GM12878 (cell line): ENCODE data around the gene SEMA4D. TPM values are rescaled to one million over a fixed set of nuclear protein-coding genes. Genes with fewer than 3 reads are reported as not detected.

Source experiments
- ATAC-seq: fragments of 200-7000 bp; cut with Tn5 transposase; 3 replicates; pipeline ENCODE4 v1.9.1; 2020; ENCODE audit warnings: mild to moderate bottlenecking, moderate library complexity
- BruUV-seq: library from RNA; stranded (reverse); fragments of 400-500 nt; replicated peaks from 2 replicates; lab custom pipeline; 2021; lab: Mats Ljungman, UMichigan
- CTCF ChIA-PET: fragments of 300-600 bp; sonication (Branson Sonifier 250); formaldehyde crosslinking; extraction: SDS; loops from one replicate; lab custom pipeline; 2021; ENCODE audit warnings: inconsistent platforms; lab: Yijun Ruan, JAX
- POLR2A ChIA-PET: fragments of 350-600 bp; formaldehyde crosslinking; extraction: SDS; loops from one replicate; lab custom pipeline; 2021; ENCODE audit warnings: inconsistent platforms; lab: Charles Lee
- RAD21 ChIA-PET: fragments of 300-600 bp; sonication (Branson Sonifier 250); formaldehyde crosslinking; loops from one replicate; lab custom pipeline; 2023; ENCODE audit warnings: antibody characterized with exemption; ENCODE audit not compliant: unreplicated experiment; lab: Charles Lee
- SMC1A ChIA-PET: fragments of 300-600 bp; sonication (Branson Sonifier 250); formaldehyde crosslinking; loops from one replicate; lab custom pipeline; 2023; ENCODE audit not compliant: unreplicated experiment, uncharacterized antibody; lab: Charles Lee
- DNase-seq: peaks from one replicate; pipeline ENCODE4 v3.0.0-alpha.2; 2011; ENCODE audit warnings: low read depth, low spot score
- FAIRE-seq: peaks from 3 replicates; lab custom pipeline; 2011; peaks lifted over from hg19 to GRCh38; lab: Jason Lieb, UNC
- H2AFZ ChIP-seq: 2 replicates; pipeline ENCODE4 v1.6.0; 2011; ENCODE audit warnings: low read depth, low read length, control low read depth; ENCODE audit not compliant: control insufficient read depth
- H3K27ac ChIP-seq: 2 replicates; pipeline ENCODE4 v1.5.1; 2011; ENCODE audit warnings: control low read depth; ENCODE audit not compliant: control insufficient read depth, insufficient read depth
- H3K27me3 ChIP-seq, 2 experiments: replicated peaks in 1 of 2; 2 replicates each; pipeline versions ENCODE4 v1.6.0 to v1.6.1; 2011; ENCODE audit warnings: low read length in 1 of 2; ENCODE audit not compliant: control insufficient read depth in 2 of 2, insufficient read depth in 2 of 2
- H3K36me3 ChIP-seq, 2 experiments: 2 replicates each; pipeline ENCODE4 v1.5.1; 2011; ENCODE audit warnings: low read length in 1 of 2; ENCODE audit not compliant: control insufficient read depth in 2 of 2, insufficient read depth in 2 of 2
- H3K4me1 ChIP-seq: 2 replicates; pipeline ENCODE4 v1.6.1; 2011; ENCODE audit warnings: mild to moderate bottlenecking, low read length, moderate library complexity, mixed read lengths; ENCODE audit not compliant: control insufficient read depth, insufficient read depth
- H3K4me2 ChIP-seq: 2 replicates; pipeline ENCODE4 v1.6.0; 2011; ENCODE audit warnings: control low read depth; ENCODE audit not compliant: control insufficient read depth, insufficient read depth
- H3K4me3 ChIP-seq: fragments of 200-600 bp; sonication (generic); 2 replicates; pipeline ENCODE4 v1.5.1; 2016
- H3K79me2 ChIP-seq: 2 replicates; pipeline ENCODE4 v1.6.0; 2011; ENCODE audit warnings: low read length; ENCODE audit not compliant: control insufficient read depth, insufficient read depth
- H3K9ac ChIP-seq: 2 replicates; pipeline ENCODE4 v1.8.0; 2011; ENCODE audit warnings: low read length, control low read depth, mixed read lengths; ENCODE audit not compliant: control insufficient read depth, insufficient read depth
- H3K9me3 ChIP-seq: replicated peaks from 3 replicates; pipeline ENCODE4 v1.5.1; 2011; ENCODE audit warnings: mild to moderate bottlenecking, low read length; ENCODE audit not compliant: control insufficient read depth, insufficient read depth
- H4K20me1 ChIP-seq: 2 replicates; pipeline ENCODE4 v1.6.0; 2011; ENCODE audit not compliant: control insufficient read depth, insufficient read depth
- BCL11A ChIP-seq: IDR thresholded peaks from 2 replicates; pipeline ENCODE4 v1.6.1; 2011; ENCODE audit warnings: low read depth, low read length
- CHD4 ChIP-seq: fragments of 200-600 bp; sonication (generic); IDR thresholded peaks from 2 replicates; pipeline ENCODE4 v1.6.1; 2016; ENCODE audit warnings: mild to moderate bottlenecking
- EP300 ChIP-seq, 2 experiments: fragments of 150-350 bp in 1 of 2; IDR thresholded peaks; 2 replicates each; pipeline ENCODE4 v1.6.1; 2011 to 2012; ENCODE audit warnings: low read depth in 2 of 2, low read length in 2 of 2, borderline replicate concordance in 1 of 2, improper control_type of control experiment in 1 of 2, inconsistent platforms in 1 of 2; ENCODE audit not compliant: control insufficient read depth in 1 of 2
- ETV6 ChIP-seq, 2 experiments: fragments of 450-650 bp in 1 of 2; IDR thresholded peaks in 1 of 2; conservative IDR thresholded peaks in 1 of 2; 2 replicates each; pipeline ENCODE4 v1.6.1; 2014; ENCODE audit warnings: antibody characterized with exemption in 1 of 2, borderline replicate concordance in 1 of 2, low read depth in 1 of 2, mild to moderate bottlenecking in 1 of 2, moderate library complexity in 1 of 2
- GABPA ChIP-seq: IDR thresholded peaks from 2 replicates; pipeline ENCODE4 v1.6.1; 2014; ENCODE audit warnings: antibody characterized with exemption, low read depth, mild to moderate bottlenecking, inconsistent platforms
- KAT2A ChIP-seq: conservative IDR thresholded peaks from 2 replicates; pipeline ENCODE4 v1.6.1; 2011; ENCODE audit warnings: low read depth, low read length; ENCODE audit not compliant: control insufficient read depth
- MEF2A ChIP-seq: IDR thresholded peaks from 2 replicates; pipeline ENCODE4 v1.6.1; 2011; ENCODE audit warnings: low read depth, mild to moderate bottlenecking, low read length, moderate library complexity; ENCODE audit not compliant: insufficient read depth
- RAD51 ChIP-seq: fragments of 450-650 bp; IDR thresholded peaks from 2 replicates; pipeline ENCODE4 v1.6.1; 2016; ENCODE audit warnings: moderate library complexity, mild to moderate bottlenecking, inconsistent platforms
- RBBP5 ChIP-seq: fragments of 200-600 bp; sonication (generic); conservative IDR thresholded peaks from 2 replicates; pipeline ENCODE4 v1.6.1; 2016
- RUNX3 ChIP-seq: IDR thresholded peaks from 2 replicates; pipeline ENCODE4 v1.6.1; 2012; ENCODE audit warnings: low read length, inconsistent platforms
- SIX5 ChIP-seq: IDR thresholded peaks from 2 replicates; pipeline ENCODE4 v1.6.1; 2011; ENCODE audit warnings: mild to moderate bottlenecking, low read depth, low read length, moderate library complexity; ENCODE audit not compliant: severe bottlenecking
- TAF1 ChIP-seq: IDR thresholded peaks from 2 replicates; pipeline ENCODE4 v1.6.1; 2011; ENCODE audit warnings: mild to moderate bottlenecking, low read depth, low read length, borderline replicate concordance
- TCF7 ChIP-seq: IDR thresholded peaks from 2 replicates; pipeline ENCODE4 v1.6.1; 2014; ENCODE audit warnings: antibody characterized with exemption, borderline replicate concordance
- ZNF622 ChIP-seq: fragments of 450-650 bp; IDR thresholded peaks from 2 replicates; pipeline ENCODE4 v1.6.1; 2017; ENCODE audit warnings: mild to moderate bottlenecking, inconsistent platforms
- WGBS: methylation state at CpG from one replicate; pipeline ENCODE4 v1.1.6; 2016; ENCODE audit warnings: low lambda C conversion rate; ENCODE audit not compliant: insufficient replicate concordance, insufficient coverage; ENCODE audit errors: missing lambda C conversion rate; 5-methylcytosine and 5-hydroxymethylcytosine counted together
- in situ Hi-C: fragments of 300-500 bp; cut with MboI; formaldehyde crosslinking; loops from 9 replicates; pipeline ENCODE4 v1.14.3; 2018; ENCODE audit warnings: mixed read lengths
- intact Hi-C: fragments of 100-400 bp; cut with micrococcal nuclease; formaldehyde crosslinking; loops from one replicate; pipeline ENCODE4 v1.14.2; 2022; ENCODE audit not compliant: unreplicated experiment
- polyA plus RNA-seq, 11 experiments: library from polyadenylated mRNA; depleted of rRNA in 4 of 11; unstranded in 6 of 11; stranded (reverse) in 5 of 11; fragments of >200 nt; fragmentation: Nextera tagmentation in 4 of 11; fragmentation: Illumina TruSeq in 1 of 11; extraction: Ambion mirVana in 4 of 11; extraction: Trizol in 1 of 11; gene quantifications; 1 replicate in 1 of 11; 2 replicates in 10 of 11; pipeline versions ENCODE4 v1.2.1 to v1.2.3, GENCODE V29; 2011 to 2016; ENCODE audit warnings: inconsistent platforms in 2 of 11, missing spikeins in 2 of 11, low read depth in 1 of 11
- total RNA-seq, 4 experiments: library from RNA; depleted of rRNA in 3 of 4; stranded (reverse); fragments of >200 nt in 3 of 4; fragmentation: Illumina TruSeq in 1 of 4; extraction: Trizol in 1 of 4; gene quantifications; 2 replicates each; pipeline versions ENCODE4 v1.2.1 to v1.2.3, GENCODE V29; 2013 to 2021
- TF ChIP-seq, protein P1 (sequence below): fragments of 450-650 bp; IDR thresholded peaks from 2 replicates; pipeline ENCODE4 v1.6.1; 2018; ENCODE audit warnings: mild to moderate bottlenecking, low read depth, moderate library complexity; ENCODE audit not compliant: partially characterized antibody
- TF ChIP-seq, protein P2 (sequence below): IDR thresholded peaks from 2 replicates; pipeline ENCODE4 v1.6.1; 2012; ENCODE audit warnings: low read length, inconsistent platforms
- TF ChIP-seq, protein P3 (sequence below): fragments of 450-650 bp; IDR thresholded peaks from 2 replicates; pipeline ENCODE4 v1.6.1; 2017; ENCODE audit warnings: mild to moderate bottlenecking, low read depth, inconsistent platforms; ENCODE audit not compliant: poor library complexity, severe bottlenecking

The SEMA4D gene
- total and polyA plus RNA-seq, 10 of the 15 experiments (the other 5 are each of a cell fraction or from before 2014, with no cell fraction given): 15.1 to 136 (median 39.6) TPM

DNA sequence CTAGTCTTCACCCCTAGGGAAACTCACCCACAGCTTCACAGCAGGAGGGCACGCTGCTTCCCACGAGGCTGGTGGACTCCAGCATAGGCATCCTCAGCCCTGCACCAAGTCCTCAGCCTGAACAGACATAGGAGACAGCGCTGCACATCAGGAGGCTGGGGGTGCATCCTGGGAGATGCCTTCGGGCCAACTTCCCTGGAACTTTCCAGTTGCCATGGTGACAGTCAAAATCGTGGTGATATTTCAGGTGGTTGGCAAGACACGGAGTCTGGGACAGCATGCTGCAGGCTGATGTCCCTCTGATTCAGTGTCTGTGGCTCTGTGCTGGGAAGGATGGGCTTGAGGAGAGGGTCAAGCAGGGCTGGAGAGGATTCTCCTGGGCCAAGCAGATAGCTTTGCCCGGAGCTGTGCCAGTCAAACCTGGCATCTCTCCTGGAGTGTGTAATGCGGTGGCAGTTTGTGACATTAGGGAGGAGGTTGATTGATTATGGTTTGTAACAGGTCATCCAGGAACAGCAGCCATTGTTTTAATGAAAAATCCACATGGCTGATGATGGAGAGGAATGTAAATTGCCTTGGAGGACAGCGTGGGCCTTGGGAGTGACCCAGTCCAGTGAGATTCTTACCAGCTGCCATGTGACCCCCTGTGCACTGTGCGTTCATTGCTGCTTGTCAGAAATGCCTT lies 35.6 kb upstream of the SEMA4D start (continued):
- TF ChIP-seq, protein P1, sequence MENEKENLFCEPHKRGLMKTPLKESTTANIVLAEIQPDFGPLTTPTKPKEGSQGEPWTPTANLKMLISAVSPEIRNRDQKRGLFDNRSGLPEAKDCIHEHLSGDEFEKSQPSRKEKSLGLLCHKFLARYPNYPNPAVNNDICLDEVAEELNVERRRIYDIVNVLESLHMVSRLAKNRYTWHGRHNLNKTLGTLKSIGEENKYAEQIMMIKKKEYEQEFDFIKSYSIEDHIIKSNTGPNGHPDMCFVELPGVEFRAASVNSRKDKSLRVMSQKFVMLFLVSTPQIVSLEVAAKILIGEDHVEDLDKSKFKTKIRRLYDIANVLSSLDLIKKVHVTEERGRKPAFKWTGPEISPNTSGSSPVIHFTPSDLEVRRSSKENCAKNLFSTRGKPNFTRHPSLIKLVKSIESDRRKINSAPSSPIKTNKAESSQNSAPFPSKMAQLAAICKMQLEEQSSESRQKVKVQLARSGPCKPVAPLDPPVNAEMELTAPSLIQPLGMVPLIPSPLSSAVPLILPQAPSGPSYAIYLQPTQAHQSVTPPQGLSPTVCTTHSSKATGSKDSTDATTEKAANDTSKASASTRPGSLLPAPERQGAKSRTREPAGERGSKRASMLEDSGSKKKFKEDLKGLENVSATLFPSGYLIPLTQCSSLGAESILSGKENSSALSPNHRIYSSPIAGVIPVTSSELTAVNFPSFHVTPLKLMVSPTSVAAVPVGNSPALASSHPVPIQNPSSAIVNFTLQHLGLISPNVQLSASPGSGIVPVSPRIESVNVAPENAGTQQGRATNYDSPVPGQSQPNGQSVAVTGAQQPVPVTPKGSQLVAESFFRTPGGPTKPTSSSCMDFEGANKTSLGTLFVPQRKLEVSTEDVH: no peak
- TF ChIP-seq ZNF622 (no peak), TAF1 (no peak), KAT2A (no peak), EP300 (IDR thresholded peaks at IDR 0.05; ENCODE audit: borderline replicate concordance in 1 of 2, control insufficient read depth in 1 of 2, low read depth in 2 of 2, low read length in 2 of 2) (no peak)

DNA sequence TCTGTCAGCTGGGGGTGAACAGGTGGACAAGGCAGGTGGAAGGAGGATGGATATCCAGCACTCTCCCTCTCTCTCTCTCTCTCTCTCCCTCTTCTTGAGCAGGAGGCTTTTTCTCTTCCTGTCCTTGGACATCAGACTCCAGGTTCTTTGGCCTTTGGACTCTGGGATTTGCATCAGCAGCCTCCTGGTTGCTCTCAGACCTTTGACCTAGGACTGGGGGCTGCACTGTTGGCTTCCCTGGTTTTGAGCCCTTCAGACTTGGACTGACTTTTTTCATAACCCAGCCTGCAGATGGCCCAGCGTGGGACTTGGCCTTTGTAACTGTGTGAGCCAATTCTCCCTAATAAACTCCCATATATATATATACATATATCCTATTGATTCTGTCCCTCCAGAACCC lies 35.0 kb upstream of the SEMA4D start:
- in situ Hi-C loops: no loop called here
- Histone ChIP-seq H3K4me3 (no peak overlapping the region), H2AFZ (no peak overlapping the region), H3K36me3 (no peaks in the 10 kb centered on the region), H3K27ac (no peak overlapping the region), H3K4me2 (no peak overlapping the region), H3K79me2 (no peaks in the 10 kb centered on the region), H4K20me1 (no peaks in the 10 kb centered on the region), H3K9me3 (no peaks in the 10 kb centered on the region), H3K4me1 (peaks cover 21% of the 10 kb centered on the region), H3K9ac (no peak overlapping the region), H3K27me3 (no peaks in the 10 kb centered on the region)
- SMC1A ChIA-PET: interaction anchor here (1.2 to 2.7 kb wide), 4 partner anchors 9 to 15 kb away, joined by 4 to 13 read pairs (median 9); no protein-coding TSS in a partner anchor
- ATAC-seq (no peak), FAIRE-seq (no peak), DNase-seq (no peak)
- no TSS peak for BruUV-seq
- CTCF ChIA-PET: no interaction called here
- intact Hi-C loops: no loop called here
- RAD21 ChIA-PET: no interaction called here
- POLR2A ChIA-PET: no interaction called here
- WGBS: 82% methylated on average over 1 of the region's 1 CpG
- no peak for TF ChIP-seq CHD4
- TF ChIP-seq BCL11A: no peak
- no peak for TF ChIP-seq SIX5
- TF ChIP-seq GABPA: no peak
- no peak for TF ChIP-seq TCF7
- TF ChIP-seq KAT2A: no peak
- TF ChIP-seq MEF2A: no peak
- TF ChIP-seq, protein P2, sequence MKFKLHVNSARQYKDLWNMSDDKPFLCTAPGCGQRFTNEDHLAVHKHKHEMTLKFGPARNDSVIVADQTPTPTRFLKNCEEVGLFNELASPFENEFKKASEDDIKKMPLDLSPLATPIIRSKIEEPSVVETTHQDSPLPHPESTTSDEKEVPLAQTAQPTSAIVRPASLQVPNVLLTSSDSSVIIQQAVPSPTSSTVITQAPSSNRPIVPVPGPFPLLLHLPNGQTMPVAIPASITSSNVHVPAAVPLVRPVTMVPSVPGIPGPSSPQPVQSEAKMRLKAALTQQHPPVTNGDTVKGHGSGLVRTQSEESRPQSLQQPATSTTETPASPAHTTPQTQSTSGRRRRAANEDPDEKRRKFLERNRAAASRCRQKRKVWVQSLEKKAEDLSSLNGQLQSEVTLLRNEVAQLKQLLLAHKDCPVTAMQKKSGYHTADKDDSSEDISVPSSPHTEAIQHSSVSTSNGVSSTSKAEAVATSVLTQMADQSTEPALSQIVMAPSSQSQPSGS: no peak
- TF ChIP-seq RBBP5: no peak
- no peak for TF ChIP-seq ETV6 (conservative IDR thresholded peaks at IDR 0.05 in 1 of 2, IDR thresholded peaks at IDR 0.05 in 1 of 2; ENCODE audit: borderline replicate concordance in 1 of 2, low read depth in 1 of 2)
- TF ChIP-seq, protein P3, sequence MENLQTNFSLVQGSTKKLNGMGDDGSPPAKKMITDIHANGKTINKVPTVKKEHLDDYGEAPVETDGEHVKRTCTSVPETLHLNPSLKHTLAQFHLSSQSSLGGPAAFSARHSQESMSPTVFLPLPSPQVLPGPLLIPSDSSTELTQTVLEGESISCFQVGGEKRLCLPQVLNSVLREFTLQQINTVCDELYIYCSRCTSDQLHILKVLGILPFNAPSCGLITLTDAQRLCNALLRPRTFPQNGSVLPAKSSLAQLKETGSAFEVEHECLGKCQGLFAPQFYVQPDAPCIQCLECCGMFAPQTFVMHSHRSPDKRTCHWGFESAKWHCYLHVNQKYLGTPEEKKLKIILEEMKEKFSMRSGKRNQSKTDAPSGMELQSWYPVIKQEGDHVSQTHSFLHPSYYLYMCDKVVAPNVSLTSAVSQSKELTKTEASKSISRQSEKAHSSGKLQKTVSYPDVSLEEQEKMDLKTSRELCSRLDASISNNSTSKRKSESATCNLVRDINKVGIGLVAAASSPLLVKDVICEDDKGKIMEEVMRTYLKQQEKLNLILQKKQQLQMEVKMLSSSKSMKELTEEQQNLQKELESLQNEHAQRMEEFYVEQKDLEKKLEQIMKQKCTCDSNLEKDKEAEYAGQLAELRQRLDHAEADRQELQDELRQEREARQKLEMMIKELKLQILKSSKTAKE: no peak
- no peak for TF ChIP-seq RAD51
- TF ChIP-seq RUNX3: no peak
